Adrenal gland (tissue), 12 donors: Measurements from ENCODE around the gene TSHZ2. TPM values are rescaled to one million over a fixed set of nuclear protein-coding genes. Genes with fewer than 3 reads are reported as not detected.

Source experiments
- DNase-seq, 7 donors: peaks; one replicate each; pipeline ENCODE4 v3.0.0-alpha.2; 2019 to 2020
- H3K27ac ChIP-seq, 5 donors: fragments of 200-600 bp; sonication (generic) in 4 of 5; 1 replicate in 3 of 5; 2 replicates in 2 of 5; pipeline versions ENCODE4 v1.5.1 to v1.8.0; 2016 to 2020; ENCODE audit warnings: mild to moderate bottlenecking in 1 of 5
- H3K27me3 ChIP-seq: fragments of 200-600 bp; 2 replicates; pipeline ENCODE4 v1.8.0; 2021
- H3K36me3 ChIP-seq, 2 donors: fragments of 200-600 bp; replicated peaks in 1 of 2; 1 replicate in 1 of 2; 2 replicates in 1 of 2; pipeline versions ENCODE4 v1.5.1 to v1.8.0; 2018 to 2022
- H3K4me1 ChIP-seq, 2 donors: fragments of 200-600 bp; replicated peaks in 1 of 2; 1 replicate in 1 of 2; 2 replicates in 1 of 2; pipeline versions ENCODE4 v1.5.1 to v1.8.0; 2018 to 2021
- H3K4me3 ChIP-seq, 4 donors: fragments of 200-600 bp; sonication (generic) in 3 of 4; one replicate each; pipeline ENCODE4 v1.5.1; 2016 to 2018
- H3K9me3 ChIP-seq, 3 donors: fragments of 200-600 bp; sonication (generic) in 1 of 3; replicated peaks in 1 of 3; 1 replicate in 2 of 3; 2 replicates in 1 of 3; pipeline versions ENCODE4 v1.5.1 to v1.8.0; 2016 to 2021
- POLR2A ChIP-seq, 2 donors: fragments of 450-650 bp; IDR thresholded peaks; one replicate each; pipeline ENCODE4 v1.6.1; 2017; ENCODE audit warnings: antibody characterized with exemption in 2 of 2, mild to moderate bottlenecking in 2 of 2, moderate library complexity in 1 of 2
- WGBS, 4 donors: extraction: QIAGEN DNeasy Blood & Tissue Kit in 2 of 4; methylation state at CpG; one replicate each; pipeline versions ENCODE4 v1.1.5 to v1.1.7; 2013 to 2017; 5-methylcytosine and 5-hydroxymethylcytosine counted together
- intact Hi-C, 2 donors: fragments of 100-400 bp; cut with DNase I; formaldehyde crosslinking; loops; one replicate each; pipeline versions ENCODE4 v1.14.1 to v1.15.0; 2022 to 2023
- polyA plus RNA-seq, 3 donors: library from polyadenylated mRNA; stranded (reverse); fragments of 200-250 nt in 2 of 3; fragments of 350-450 nt in 1 of 3; fragmentation: Illumina TruSeq in 1 of 3; extraction: RNeasy Lipid Tissue Mini Kit (QIAGEN cat#74804) in 1 of 3; gene quantifications; one replicate each; pipeline ENCODE4 v1.2.3, GENCODE V29; 2013 to 2014
- total RNA-seq, 9 donors: library from RNA; depleted of rRNA in 4 of 9; stranded (reverse); fragments of >200 nt in 4 of 9; fragments of 120-200 nt in 1 of 9; fragmentation: NEBNext Ultra II Directional in 1 of 9; extraction: Animal tissue kit (Norgen Biotek cat#: 25700) in 1 of 9; gene quantifications; one replicate each; pipeline versions ENCODE4 v1.1.0 to v1.2.4, GENCODE V29; 2013 to 2023
- TF ChIP-seq, protein P1 (sequence below), 6 experiments: fragments of 450-650 bp in 4 of 6; fragments of 200-600 bp in 2 of 6; sonication (generic) in 1 of 6; IDR thresholded peaks; 1 replicate in 5 of 6; 2 replicates in 1 of 6; pipeline versions ENCODE4 v1.5.1 to v1.8.0; 2016 to 2021; ENCODE audit warnings: antibody characterized with exemption in 6 of 6, mild to moderate bottlenecking in 2 of 6, moderate library complexity in 1 of 6
- donor health status: healthy with polysubstance abuse.
- donor health status: Bipolar disorder and iron deficiency.
- donor health status: DM: yes; HTN: yes; CAD: no.
- donor health status: DM: no; HTN: no; CAD: no.
- donor health status: DM: no; HTN: no; CAD: no.
- donor health status: DM: yes; HTN: yes; CAD: no.

The TSHZ2 gene
- total and polyA plus RNA-seq, 12 donors, result 20.5 to 87.1 (median 52.4) TPM

DNA sequence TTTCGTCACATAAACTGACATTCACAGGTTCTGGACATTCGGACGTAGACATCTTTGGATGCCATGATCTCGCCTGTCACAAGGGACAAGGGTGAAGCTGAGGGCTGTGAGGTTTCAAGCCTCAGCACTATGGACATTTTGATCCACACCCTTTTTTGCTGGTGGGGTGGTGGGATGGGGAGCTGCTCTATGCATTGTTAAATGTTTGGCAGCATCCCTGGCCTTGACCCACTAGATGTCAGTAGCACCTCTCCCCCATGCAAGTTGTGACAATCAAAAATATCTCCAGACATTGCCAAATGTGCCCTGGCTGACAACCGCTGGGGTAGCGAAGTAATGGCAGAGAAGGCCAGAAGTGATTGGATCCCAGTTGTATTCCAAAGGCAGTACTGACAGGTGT lies 229.4 kb downstream of the TSHZ2 start:
- no peak overlapping the region for H3K27ac ChIP-seq
- no peaks in the 10 kb centered on the region for H3K9me3 ChIP-seq
- no peak overlapping the region for H3K4me3 ChIP-seq
- TF ChIP-seq POLR2A (IDR thresholded peaks at IDR 0.05), result no peak
- TF ChIP-seq, protein P1, sequence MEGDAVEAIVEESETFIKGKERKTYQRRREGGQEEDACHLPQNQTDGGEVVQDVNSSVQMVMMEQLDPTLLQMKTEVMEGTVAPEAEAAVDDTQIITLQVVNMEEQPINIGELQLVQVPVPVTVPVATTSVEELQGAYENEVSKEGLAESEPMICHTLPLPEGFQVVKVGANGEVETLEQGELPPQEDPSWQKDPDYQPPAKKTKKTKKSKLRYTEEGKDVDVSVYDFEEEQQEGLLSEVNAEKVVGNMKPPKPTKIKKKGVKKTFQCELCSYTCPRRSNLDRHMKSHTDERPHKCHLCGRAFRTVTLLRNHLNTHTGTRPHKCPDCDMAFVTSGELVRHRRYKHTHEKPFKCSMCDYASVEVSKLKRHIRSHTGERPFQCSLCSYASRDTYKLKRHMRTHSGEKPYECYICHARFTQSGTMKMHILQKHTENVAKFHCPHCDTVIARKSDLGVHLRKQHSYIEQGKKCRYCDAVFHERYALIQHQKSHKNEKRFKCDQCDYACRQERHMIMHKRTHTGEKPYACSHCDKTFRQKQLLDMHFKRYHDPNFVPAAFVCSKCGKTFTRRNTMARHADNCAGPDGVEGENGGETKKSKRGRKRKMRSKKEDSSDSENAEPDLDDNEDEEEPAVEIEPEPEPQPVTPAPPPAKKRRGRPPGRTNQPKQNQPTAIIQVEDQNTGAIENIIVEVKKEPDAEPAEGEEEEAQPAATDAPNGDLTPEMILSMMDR (IDR thresholded peaks at IDR 0.05), result no peak
- no peaks in the 10 kb centered on the region for H3K27me3 ChIP-seq
- no peaks in the 10 kb centered on the region for H3K36me3 ChIP-seq
- H3K4me1 ChIP-seq, result peaks cover 4 to 7% of the 10 kb centered on the region in 2 donors
- WGBS, 4 donors, result 90 to 97% (median 93%) methylated on average over 6 of the region's 6 CpGs
- DNase-seq, result no peak
- intact Hi-C loops, result no loop called here

DNA sequence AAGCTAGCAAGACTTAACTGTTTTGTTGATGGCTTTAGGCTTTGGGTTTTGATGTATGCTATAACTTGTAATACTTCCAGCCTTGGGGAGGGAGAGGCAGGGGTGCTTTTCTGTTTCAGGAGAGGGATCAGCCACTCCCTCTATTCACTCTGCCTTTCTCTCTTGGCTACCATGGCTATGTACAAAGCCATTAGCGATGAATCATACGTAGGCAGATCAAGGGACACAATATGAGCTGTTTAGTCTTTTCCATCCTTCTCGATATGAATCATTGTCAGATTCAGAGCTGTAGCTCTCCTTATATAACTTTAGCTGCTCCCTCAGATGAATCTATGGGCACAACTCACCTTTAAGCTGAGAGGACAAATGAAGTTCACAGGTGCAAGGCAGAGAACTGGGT lies 230.6 kb downstream of the TSHZ2 start:
- peak in 1 of 7 donors; percentile 13 for DNase-seq
- H3K4me3 ChIP-seq, result no peak overlapping the region
- 51 to 68% (median 61%) methylated on average over 3 of the region's 3 CpGs for WGBS, 4 donors
- TF ChIP-seq, protein P1 (IDR thresholded peaks at IDR 0.05), result no peak
- TF ChIP-seq POLR2A (IDR thresholded peaks at IDR 0.05), result no peak
- H3K36me3 ChIP-seq, result no peaks in the 10 kb centered on the region
- intact Hi-C loops, result no loop called here
- no peaks in the 10 kb centered on the region for H3K9me3 ChIP-seq
- H3K4me1 ChIP-seq, result peaks cover 8 to 10% of the 10 kb centered on the region in 2 donors
- no peak overlapping the region for H3K27ac ChIP-seq
- H3K27me3 ChIP-seq, result no peaks in the 10 kb centered on the region

DNA sequence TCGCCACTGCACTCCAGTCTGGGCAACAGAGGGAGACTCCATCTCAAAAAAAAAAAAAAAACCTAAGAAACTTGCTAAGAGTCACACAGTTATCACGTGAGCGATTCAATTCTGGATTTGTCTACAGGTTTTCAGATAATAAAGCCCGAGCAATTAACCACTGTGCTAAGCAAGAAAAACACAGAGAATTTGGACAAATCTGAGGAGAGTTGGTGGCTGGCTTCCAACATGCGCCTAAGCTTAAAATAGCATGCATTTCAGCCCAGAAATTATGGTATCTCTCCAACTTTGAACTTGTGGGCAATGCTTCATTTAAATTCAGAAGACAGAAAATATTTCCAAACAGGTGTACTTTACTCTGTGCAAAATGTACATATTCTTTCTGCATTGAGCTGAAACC lies 232.9 kb downstream of the TSHZ2 start:
- WGBS, 4 donors, result 68 to 81% (median 78%) methylated on average over 5 of the region's 5 CpGs
- no peak overlapping the region for H3K27ac ChIP-seq
- H3K27me3 ChIP-seq, result no peaks in the 10 kb centered on the region
- H3K36me3 ChIP-seq, result no peaks in the 10 kb centered on the region
- TF ChIP-seq, protein P1 (IDR thresholded peaks at IDR 0.05), result no peak
- no peak for TF ChIP-seq POLR2A (IDR thresholded peaks at IDR 0.05)
- no peaks in the 10 kb centered on the region for H3K9me3 ChIP-seq
- no peak overlapping the region for H3K4me3 ChIP-seq
- no peak for DNase-seq
- intact Hi-C loops, result no loop called here
- peaks cover 8 to 10% of the 10 kb centered on the region in 2 donors for H3K4me1 ChIP-seq

DNA sequence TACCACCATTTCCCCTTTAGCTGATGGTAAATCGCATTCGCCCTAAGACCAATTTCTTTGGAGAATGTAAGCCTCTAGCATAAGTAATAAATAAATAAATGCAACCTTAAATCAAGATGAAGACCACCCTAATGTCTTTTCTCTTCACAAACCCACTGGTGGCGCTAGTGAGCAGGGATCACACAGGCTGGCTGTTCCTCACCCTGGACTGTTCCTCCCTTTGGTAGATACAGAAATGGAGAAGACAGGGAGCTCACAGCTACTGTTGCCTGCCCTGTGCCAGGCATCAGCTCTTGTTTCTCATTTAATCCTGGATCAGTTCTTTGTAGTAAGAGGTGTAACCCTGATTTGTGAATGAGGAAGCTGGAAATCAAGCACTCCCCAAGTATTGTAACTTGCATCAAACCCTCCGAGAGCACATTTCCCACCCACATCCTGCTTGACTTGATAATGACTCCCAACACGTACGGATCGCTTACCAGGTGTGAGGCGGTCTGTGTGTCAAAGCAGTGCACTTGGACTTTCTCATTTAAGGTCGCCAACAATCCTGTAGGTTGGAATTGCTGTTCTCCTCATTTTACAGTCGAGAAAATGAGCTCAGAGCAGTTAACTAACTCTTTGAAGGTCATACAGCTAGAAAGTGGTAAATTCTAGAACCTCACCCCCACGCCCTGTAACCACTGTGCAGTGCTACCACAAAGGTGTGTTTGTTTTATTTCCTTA lies 236.1 kb downstream of the TSHZ2 start:
- no peak overlapping the region for H3K27ac ChIP-seq
- H3K27me3 ChIP-seq, result no peaks in the 10 kb centered on the region
- no peak for DNase-seq
- H3K9me3 ChIP-seq, result no peaks in the 10 kb centered on the region
- TF ChIP-seq, protein P1 (IDR thresholded peaks at IDR 0.05), result no peak
- TF ChIP-seq POLR2A (IDR thresholded peaks at IDR 0.05), result no peak
- 83 to 92% (median 86%) methylated on average over 11 of the region's 11 CpGs for WGBS, 4 donors
- peaks cover 8 to 10% of the 10 kb centered on the region in 2 donors for H3K4me1 ChIP-seq
- no peak overlapping the region for H3K4me3 ChIP-seq
- intact Hi-C loops, result no loop called here
- no peaks in the 10 kb centered on the region for H3K36me3 ChIP-seq
